Activated CD4-positive, CD25-positive, alpha-beta regulatory T cell treated with anti-CD3 and anti-CD28 coated beads, Interleukin-2, amount 50 U/mL, for 72 hours (primary cell): Measurements from ENCODE around the gene C14orf180.
"Not testable (repeated sequence)": the region's sequence is repeated elsewhere in the genome, so short reads cannot be mapped to it uniquely, and the experiment has no call there.

ENCODE experiments used
- DNase-seq: peaks from one replicate; pipeline ENCODE4 v3.0.0; 2021

C14orf180 gene

GRCh38 chr14:104562606-104563005 lies 17.0 kb upstream of the C14orf180 start:
- no peak for DNase-seq

GRCh38 chr14:104563191-104563741 lies 16.3 kb upstream of the C14orf180 start:
- DNase-seq: no peak

GRCh38 chr14:104563742-104564615 lies 15.6 kb upstream of the C14orf180 start:
- DNase-seq: peak; percentile 67

GRCh38 chr14:104564744-104565679 lies 14.6 kb upstream of the C14orf180 start:
- no peak for DNase-seq

- no peak for DNase-seq
These were observed 12.2 kb upstream of the C14orf180 start for GRCh38 chr14:104567141-104567956.

GRCh38 chr14:104567957-104568225 lies 11.7 kb upstream of the C14orf180 start:
- DNase-seq: no peak

- no peak for DNase-seq
These were observed 10.9 kb upstream of the C14orf180 start for GRCh38 chr14:104568620-104569019.

- no peak for DNase-seq
These were observed 10.1 kb upstream of the C14orf180 start for GRCh38 chr14:104569435-104569834.

GRCh38 chr14:104571246-104571645 lies 8.3 kb upstream of the C14orf180 start:
- DNase-seq: no peak

- no peak for DNase-seq
These were observed 7.4 kb upstream of the C14orf180 start for GRCh38 chr14:104572024-104572626.

GRCh38 chr14:104572668-104573067 lies 6.9 kb upstream of the C14orf180 start:
- no peak for DNase-seq

GRCh38 chr14:104573930-104574329 lies 5.6 kb upstream of the C14orf180 start:
- DNase-seq: no peak

- no peak for DNase-seq
These were observed 5.0 kb upstream of the C14orf180 start for GRCh38 chr14:104574536-104574935.

- DNase-seq: no peak
These were observed 4.5 kb upstream of the C14orf180 start for GRCh38 chr14:104574978-104575583.

- DNase-seq: no peak
These were observed 3.2 kb upstream of the C14orf180 start for GRCh38 chr14:104576232-104576969.

GRCh38 chr14:104576970-104577332 lies 2.6 kb upstream of the C14orf180 start:
- DNase-seq: no peak

GRCh38 chr14:104577426-104577825 lies 2.1 kb upstream of the C14orf180 start:
- DNase-seq: no peak

GRCh38 chr14:104577847-104578301 lies 1.7 kb upstream of the C14orf180 start:
- DNase-seq: no peak

- no peak for DNase-seq
These were observed 1.2 kb upstream of the C14orf180 start for GRCh38 chr14:104578321-104578720.

GRCh38 chr14:104579939-104580338 lies 375 bp downstream of the C14orf180 start:
- not testable (repeated sequence) for DNase-seq

GRCh38 chr14:104580961-104581360 lies 1.4 kb downstream of the C14orf180 start:
- DNase-seq: no peak
